Stimulated activated CD4-positive, alpha-beta T cell treated with anti-CD3 and anti-CD28 coated beads, Interleukin-12 subunit alpha, Interleukin-12 subunit beta, amount 100 ng/mL, for 4 hours (primary cell): ENCODE data around the gene NANOGP8.

ENCODE experiments used
- DNase-seq: peaks from one replicate; pipeline ENCODE4 v3.0.0-alpha.2; 2020

NANOGP8 gene

GRCh38 chr15:35055416-35056105 is 29.5 kb downstream of the NANOGP8 start:
- DNase-seq, result no peak

GRCh38 chr15:35054380-35054779 is 30.7 kb downstream of the NANOGP8 start:
- DNase-seq, result no peak

GRCh38 chr15:35047996-35048395 is 37.1 kb downstream of the NANOGP8 start:
- no peak for DNase-seq

DNA sequence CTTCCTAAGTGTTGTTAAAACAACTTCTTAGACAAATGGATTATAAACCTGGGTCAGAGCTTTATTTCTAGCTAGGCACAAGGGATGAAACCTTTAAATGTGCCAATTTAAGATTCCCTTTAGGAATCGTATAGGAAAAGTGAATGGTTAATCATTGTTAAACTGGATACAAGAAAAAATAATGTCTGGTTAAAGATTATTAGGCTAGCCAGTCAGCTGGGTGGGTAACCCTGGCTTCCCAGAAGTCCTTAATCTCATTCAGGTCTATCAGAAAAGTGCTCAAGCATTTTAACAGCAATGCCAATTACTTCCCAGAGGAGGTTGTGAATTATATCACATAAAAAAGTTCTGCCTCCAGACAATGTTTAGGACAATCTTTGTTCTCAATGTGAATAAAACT is 37.6 kb downstream of the NANOGP8 start:
- DNase-seq, result no peak

DNA sequence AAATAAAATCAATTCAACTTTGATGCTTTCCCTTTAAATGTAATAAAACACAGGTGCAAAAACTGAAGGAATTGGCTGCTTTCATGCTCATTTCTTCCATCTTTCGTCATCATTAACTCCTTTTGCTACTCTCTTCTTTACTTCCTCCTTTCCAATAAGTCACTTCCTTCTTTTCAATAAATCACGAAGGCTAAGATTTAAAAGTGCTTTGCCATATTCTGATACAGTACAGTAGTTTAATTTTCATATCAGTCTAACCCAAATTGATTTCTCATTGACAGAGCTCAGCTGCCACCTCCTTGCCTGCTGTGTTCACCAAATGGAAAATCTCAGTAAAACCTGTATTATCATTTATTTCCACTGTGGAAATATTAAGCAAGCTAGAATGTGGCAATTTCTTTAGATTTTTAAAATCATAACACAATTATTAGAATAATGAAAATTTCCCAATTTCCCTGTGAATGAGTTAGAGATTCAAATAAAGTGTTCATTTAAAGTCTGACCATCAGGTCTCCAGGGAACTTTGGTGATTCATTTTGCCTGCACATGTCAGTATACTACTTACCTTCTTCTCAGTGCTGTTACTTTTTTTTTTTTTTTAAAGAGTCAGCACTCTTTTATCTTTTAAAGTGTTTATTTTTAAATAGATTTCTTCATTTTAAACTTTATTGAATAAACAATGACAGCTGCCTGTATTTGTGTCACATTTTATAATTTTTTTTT is 41.6 kb downstream of the NANOGP8 start:
- no peak for DNase-seq

DNA sequence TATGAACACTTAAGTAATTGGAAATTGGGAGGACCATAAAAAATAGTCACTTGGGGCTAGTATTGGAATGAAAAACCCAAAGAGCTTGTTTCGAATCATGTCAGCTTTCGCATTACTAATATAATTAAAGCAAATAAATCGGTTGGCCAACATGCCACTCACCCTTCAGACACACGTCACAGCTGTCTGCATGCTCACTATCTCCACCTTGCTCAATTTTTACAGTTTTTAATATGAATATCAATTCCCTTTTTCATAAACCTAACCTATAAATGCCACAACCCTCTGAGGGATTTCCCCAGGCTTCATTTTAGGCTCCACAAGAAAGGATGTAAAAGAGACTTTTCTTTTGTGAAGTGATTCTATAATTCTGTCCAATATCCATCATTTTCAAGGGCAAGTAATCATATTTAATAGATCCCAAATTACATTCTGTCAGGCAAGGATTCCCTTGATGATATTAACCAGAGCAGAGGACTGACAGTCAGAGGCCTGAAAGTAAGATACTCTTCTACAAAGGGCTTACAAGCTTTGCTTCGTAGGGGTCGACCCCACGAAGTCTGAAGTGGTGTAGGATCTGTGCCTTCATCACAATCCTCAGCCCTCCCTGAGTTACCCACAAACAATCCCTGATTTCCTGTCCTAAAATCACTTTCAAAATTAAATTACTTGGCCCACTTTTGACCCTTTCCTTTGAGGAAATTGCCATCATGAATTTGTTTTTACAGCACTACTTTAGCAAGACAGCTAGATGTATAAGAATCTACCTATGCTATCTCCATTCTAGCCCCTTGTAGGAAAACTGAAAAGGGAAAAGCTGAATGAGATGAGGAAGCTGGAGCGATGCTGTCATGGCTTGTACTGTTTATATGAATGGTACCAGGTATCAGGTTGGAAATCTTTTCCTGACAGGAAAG is 44.5 kb downstream of the NANOGP8 start:
- no peak for DNase-seq

GRCh38 chr15:35038626-35039451 is 46.3 kb downstream of the NANOGP8 start:
- no peak for DNase-seq
